Prostate gland (tissue), 2 donors: Measurements from ENCODE around the gene SLC38A6. TPM values are rescaled to one million over a fixed set of nuclear protein-coding genes. Genes with fewer than 3 reads are reported as not detected.
"Not testable (repeated sequence)": the region's sequence is repeated elsewhere in the genome, so short reads cannot be mapped to it uniquely, and the experiment has no call there.

ENCODE experiments used
- DNase-seq: peaks from one replicate; pipeline ENCODE4 v3.0.0-alpha.2; 2019; ENCODE audit warnings: low spot score
- H3K27ac ChIP-seq, 2 donors: fragments of 200-600 bp; sonication (generic); 2 replicates each; pipeline ENCODE4 v1.5.1; 2017 to 2019
- H3K27me3 ChIP-seq: fragments of 200-600 bp; sonication (generic); replicated peaks from 2 replicates; pipeline ENCODE4 v1.5.1; 2019; ENCODE audit not compliant: insufficient read depth
- H3K36me3 ChIP-seq, 2 donors: fragments of 200-600 bp; sonication (generic); 1 replicate in 1 of 2; 2 replicates in 1 of 2; pipeline versions ENCODE4 v1.5.1 to v1.8.1; 2017 to 2019
- H3K4me1 ChIP-seq: fragments of 200-600 bp; sonication (generic); replicated peaks from 2 replicates; pipeline ENCODE4 v1.5.1; 2019
- H3K4me3 ChIP-seq, 2 donors: fragments of 200-600 bp; sonication (generic); 2 replicates each; pipeline ENCODE4 v1.5.1; 2017 to 2019
- H3K9me3 ChIP-seq: fragments of 200-600 bp; sonication (generic); 2 replicates; pipeline ENCODE4 v1.5.1; 2017
- CTCF ChIP-seq, 4 experiments: fragments of 200-600 bp in 2 of 4; fragments of 450-650 bp in 2 of 4; sonication (generic) in 2 of 4; IDR thresholded peaks; 1 replicate in 3 of 4; 2 replicates in 1 of 4; pipeline ENCODE4 v1.5.1; 2016 to 2019; ENCODE audit warnings: antibody characterized with exemption in 4 of 4, mild to moderate bottlenecking in 2 of 4, moderate library complexity in 2 of 4
- POLR2A ChIP-seq: fragments of 450-650 bp; IDR thresholded peaks from one replicate; pipeline ENCODE4 v1.6.1; 2016; ENCODE audit warnings: antibody characterized with exemption, mild to moderate bottlenecking
- POLR2AphosphoS5 ChIP-seq: sonication (generic); formaldehyde crosslinking; IDR thresholded peaks from one replicate; pipeline ENCODE4 v1.6.1; 2017; ENCODE audit warnings: antibody characterized with exemption
- WGBS: methylation state at CpG from one replicate; pipeline ENCODE4 v1.1.5; 2018; 5-methylcytosine and 5-hydroxymethylcytosine counted together
- intact Hi-C: fragments of 100-400 bp; cut with DNase I; formaldehyde crosslinking; loops from one replicate; pipeline ENCODE4 v1.14.2; 2022
- total RNA-seq, 2 donors: library from RNA; depleted of rRNA; stranded (reverse); fragments of >200 nt; gene quantifications; one replicate each; pipeline ENCODE4 v1.1.0, GENCODE V29; 2016

SLC38A6 gene
- total RNA-seq, 2 donors from 2014 or later: 13.7 to 15.1 TPM

GRCh38 chr14:61065656-61066055, 84.6 kb downstream of the SLC38A6 start:
- H3K4me1 ChIP-seq: no peaks in the 10 kb centered on the region
- no peaks in the 10 kb centered on the region for H3K36me3 ChIP-seq
- TF ChIP-seq POLR2A: no peak
- TF ChIP-seq CTCF (IDR thresholded peaks at IDR 0.05): no peak
- no peak for TF ChIP-seq POLR2AphosphoS5
- DNase-seq: no peak
- intact Hi-C loops: no loop called here
- no peak overlapping the region for H3K4me3 ChIP-seq
- H3K9me3 ChIP-seq: no peaks in the 10 kb centered on the region
- no peaks in the 10 kb centered on the region for H3K27me3 ChIP-seq
- H3K27ac ChIP-seq: no peak overlapping the region

GRCh38 chr14:61072442-61072841, 91.4 kb downstream of the SLC38A6 start:
- H3K4me1 ChIP-seq, DNase-seq, H3K4me3 ChIP-seq, H3K36me3 ChIP-seq, H3K27ac ChIP-seq, intact Hi-C loops, H3K27me3 ChIP-seq, H3K9me3 ChIP-seq: not testable (repeated sequence)

- H3K4me1 ChIP-seq: no peaks in the 10 kb centered on the region
- DNase-seq: no peak
- TF ChIP-seq CTCF (IDR thresholded peaks at IDR 0.05): no peak
- TF ChIP-seq POLR2AphosphoS5: no peak
- TF ChIP-seq POLR2A: no peak
- WGBS: 92% methylated on average over 3 of the region's 3 CpGs
- H3K36me3 ChIP-seq: no peaks in the 10 kb centered on the region
- no peak overlapping the region for H3K27ac ChIP-seq
- H3K27me3 ChIP-seq: no peaks in the 10 kb centered on the region
- no peaks in the 10 kb centered on the region for H3K9me3 ChIP-seq
- intact Hi-C loops: no loop called here
- no peak overlapping the region for H3K4me3 ChIP-seq
Measured at GRCh38 chr14:61074852-61075251, 93.8 kb downstream of the SLC38A6 start.

- intact Hi-C loops: no loop called here
- no peak overlapping the region for H3K27ac ChIP-seq
Measured at GRCh38 chr14:61076556-61076955, 95.5 kb downstream of the SLC38A6 start.

GRCh38 chr14:61077437-61077836, 96.4 kb downstream of the SLC38A6 start:
- H3K9me3 ChIP-seq: no peaks in the 10 kb centered on the region
- no peaks in the 10 kb centered on the region for H3K27me3 ChIP-seq
- no peaks in the 10 kb centered on the region for H3K4me1 ChIP-seq
- no peak for DNase-seq
- TF ChIP-seq POLR2A: no peak
- no peak for TF ChIP-seq POLR2AphosphoS5
- TF ChIP-seq CTCF (IDR thresholded peaks at IDR 0.05): no peak
- no peak overlapping the region for H3K4me3 ChIP-seq
- H3K36me3 ChIP-seq: no peaks in the 10 kb centered on the region
- intact Hi-C loops: no loop called here
- no peak overlapping the region for H3K27ac ChIP-seq

More at GRCh38 chr14:61076556-61076955, 95.5 kb downstream of the SLC38A6 start:
- TF ChIP-seq POLR2AphosphoS5 (no peak), CTCF (IDR thresholded peaks at IDR 0.05) (no peak), POLR2A (no peak)
- 36% methylated on average over 2 of the region's 2 CpGs for WGBS
- no peaks in the 10 kb centered on the region for H3K4me1 ChIP-seq
- no peak for DNase-seq
- no peaks in the 10 kb centered on the region for H3K36me3 ChIP-seq
- no peak overlapping the region for H3K4me3 ChIP-seq
- H3K9me3 ChIP-seq: no peaks in the 10 kb centered on the region
- H3K27me3 ChIP-seq: no peaks in the 10 kb centered on the region
